ENCODE measurements around the gene RSPO4. TPM values are rescaled to one million over a fixed set of nuclear protein-coding genes. Genes with fewer than 3 reads are reported as not detected.

The RSPO4 gene
- total RNA-seq, 1 experiment from 2014 or later, result not detected

DNA sequence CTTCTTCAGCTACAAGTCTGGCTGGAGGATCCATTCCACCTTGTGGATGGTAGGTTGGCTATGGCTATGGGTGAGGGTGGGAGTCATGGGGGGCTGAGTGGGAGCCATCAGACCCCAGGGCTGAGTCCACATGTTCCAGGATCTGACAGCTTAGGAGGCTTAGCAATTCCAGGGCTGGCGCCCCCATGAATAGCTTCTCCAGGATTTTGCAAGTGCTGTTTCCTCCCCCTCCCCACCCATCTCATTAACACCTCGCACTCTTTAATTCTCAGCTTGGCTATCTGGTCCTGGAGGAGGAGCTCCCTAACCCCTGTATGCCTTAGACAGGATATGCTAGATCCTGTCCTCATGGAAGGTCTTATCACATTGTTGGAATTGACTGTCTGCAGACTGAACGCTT is 47.0 kb downstream of the RSPO4 start:
- no peak overlapping the region for H3K4me3 ChIP-seq (ENCODE audit: low read depth, low read length, poor library complexity, severe bottlenecking)
- intact Hi-C loops (cut with micrococcal nuclease; ENCODE audit: unreplicated experiment), result no loop called here
- peaks cover 22% of the 10 kb centered on the region for H3K27me3 ChIP-seq (replicated peaks; ENCODE audit: insufficient read depth, low read depth, low read length, poor library complexity)
- H3K27ac ChIP-seq (ENCODE audit: low read depth, low read length, poor library complexity, severe bottlenecking), result no peak overlapping the region
- TF ChIP-seq EZH2 (IDR thresholded peaks at IDR 0.05; ENCODE audit: borderline replicate concordance, low read depth, low read length, poor library complexity, severe bottlenecking), result no peak
- TF ChIP-seq, protein P1, sequence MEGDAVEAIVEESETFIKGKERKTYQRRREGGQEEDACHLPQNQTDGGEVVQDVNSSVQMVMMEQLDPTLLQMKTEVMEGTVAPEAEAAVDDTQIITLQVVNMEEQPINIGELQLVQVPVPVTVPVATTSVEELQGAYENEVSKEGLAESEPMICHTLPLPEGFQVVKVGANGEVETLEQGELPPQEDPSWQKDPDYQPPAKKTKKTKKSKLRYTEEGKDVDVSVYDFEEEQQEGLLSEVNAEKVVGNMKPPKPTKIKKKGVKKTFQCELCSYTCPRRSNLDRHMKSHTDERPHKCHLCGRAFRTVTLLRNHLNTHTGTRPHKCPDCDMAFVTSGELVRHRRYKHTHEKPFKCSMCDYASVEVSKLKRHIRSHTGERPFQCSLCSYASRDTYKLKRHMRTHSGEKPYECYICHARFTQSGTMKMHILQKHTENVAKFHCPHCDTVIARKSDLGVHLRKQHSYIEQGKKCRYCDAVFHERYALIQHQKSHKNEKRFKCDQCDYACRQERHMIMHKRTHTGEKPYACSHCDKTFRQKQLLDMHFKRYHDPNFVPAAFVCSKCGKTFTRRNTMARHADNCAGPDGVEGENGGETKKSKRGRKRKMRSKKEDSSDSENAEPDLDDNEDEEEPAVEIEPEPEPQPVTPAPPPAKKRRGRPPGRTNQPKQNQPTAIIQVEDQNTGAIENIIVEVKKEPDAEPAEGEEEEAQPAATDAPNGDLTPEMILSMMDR (conservative IDR thresholded peaks at IDR 0.05; ENCODE audit: low read depth, low read length), result no peak
- H3K9me3 ChIP-seq (ENCODE audit: low read depth, low read length, poor library complexity, severe bottlenecking), result no peaks in the 10 kb centered on the region
- POLR2A ChIA-PET (ENCODE audit: low non-redundant PET), result no interaction called here
- no TSS peak for BruUV-seq (replicated peaks)
- no peaks in the 10 kb centered on the region for H3K36me3 ChIP-seq (ENCODE audit: insufficient read depth, low read length, poor library complexity, severe bottlenecking)
- CTCF ChIA-PET, result interaction anchor here (1.2 to 2.0 kb wide), 3 partner anchors 136 to 258 kb away, joined by 3 to 7 read pairs (median 4); no protein-coding TSS in a partner anchor
- no peaks in the 10 kb centered on the region for H3K4me1 ChIP-seq (ENCODE audit: insufficient read depth, low read length, poor library complexity, severe bottlenecking)
- DNase-seq (ENCODE audit: low spot score), result no peak

DNA sequence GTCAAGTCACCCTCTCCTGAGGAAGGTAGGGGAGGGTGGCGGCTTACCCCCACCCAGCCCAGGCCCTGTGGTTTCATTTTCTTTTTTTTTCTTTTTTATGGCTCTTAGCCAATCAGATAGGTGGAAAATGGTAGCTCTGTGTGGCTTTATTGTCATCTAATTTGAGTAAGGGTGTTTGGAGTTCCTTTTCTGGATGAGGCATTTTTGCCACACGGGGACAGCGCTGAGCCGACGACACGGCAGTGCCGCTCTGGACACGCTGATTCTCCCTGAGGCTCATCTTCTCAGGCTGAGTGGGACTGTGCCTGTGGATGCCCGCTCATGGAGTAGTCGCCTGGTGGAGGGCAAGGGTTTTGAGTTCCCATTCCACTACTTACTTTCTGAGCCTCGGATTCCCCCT is 48.4 kb downstream of the RSPO4 start:
- no TSS peak for BruUV-seq (replicated peaks)
- no peaks in the 10 kb centered on the region for H3K4me1 ChIP-seq (ENCODE audit: insufficient read depth, low read length, poor library complexity, severe bottlenecking)
- ChIA-PET CTCF (interaction anchor here (0.6 kb wide), 1 partner anchor 194 kb away, joined by 4 read pairs; no protein-coding TSS in a partner anchor), POLR2A (ENCODE audit: low non-redundant PET) (no interaction called here)
- no peak overlapping the region for H3K4me3 ChIP-seq (ENCODE audit: low read depth, low read length, poor library complexity, severe bottlenecking)
- H3K36me3 ChIP-seq (ENCODE audit: insufficient read depth, low read length, poor library complexity, severe bottlenecking), result no peaks in the 10 kb centered on the region
- TF ChIP-seq EZH2 (IDR thresholded peaks at IDR 0.05; ENCODE audit: borderline replicate concordance, low read depth, low read length, poor library complexity, severe bottlenecking), result no peak
- TF ChIP-seq, protein P1 (conservative IDR thresholded peaks at IDR 0.05; ENCODE audit: low read depth, low read length), result peak; percentile 38
- intact Hi-C loops (cut with micrococcal nuclease; ENCODE audit: unreplicated experiment), result no loop called here
- peaks cover 17% of the 10 kb centered on the region for H3K27me3 ChIP-seq (replicated peaks; ENCODE audit: insufficient read depth, low read depth, low read length, poor library complexity)
- no peaks in the 10 kb centered on the region for H3K9me3 ChIP-seq (ENCODE audit: low read depth, low read length, poor library complexity, severe bottlenecking)
- H3K27ac ChIP-seq (ENCODE audit: low read depth, low read length, poor library complexity, severe bottlenecking), result no peak overlapping the region
- peak; percentile 40 for DNase-seq (ENCODE audit: low spot score)

DNA sequence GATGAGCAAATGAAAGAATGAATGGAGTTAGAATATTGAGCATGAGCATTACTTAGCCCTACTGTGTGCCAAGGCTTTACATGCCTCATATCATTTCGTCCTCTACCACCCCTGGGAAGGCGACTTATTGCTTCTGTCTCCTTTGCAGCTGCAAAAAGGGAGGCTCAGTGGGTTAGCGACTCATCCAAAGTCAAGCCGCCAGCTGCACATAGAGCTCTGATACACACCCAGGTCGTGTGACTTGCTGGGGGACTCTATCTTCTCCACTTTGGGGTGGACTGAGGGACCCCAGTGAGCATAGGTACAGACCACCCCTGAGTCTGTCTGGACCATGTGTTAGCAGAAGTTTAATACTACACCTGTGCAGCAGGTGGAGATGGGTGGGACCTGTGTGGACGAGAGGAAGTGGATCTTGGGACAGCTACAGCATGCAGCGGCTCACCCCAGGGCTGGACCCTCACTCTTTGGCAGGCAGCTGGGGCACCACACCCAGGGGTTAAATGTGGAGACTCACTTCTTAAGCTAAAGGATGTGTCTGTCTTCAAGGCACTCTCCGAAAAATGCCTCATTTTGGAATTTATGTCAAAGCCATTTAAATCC is 49.8 kb downstream of the RSPO4 start:
- intact Hi-C loops (cut with micrococcal nuclease; ENCODE audit: unreplicated experiment), result no loop called here
- no peak for DNase-seq (ENCODE audit: low spot score)
- BruUV-seq (replicated peaks), result no TSS peak
- no peaks in the 10 kb centered on the region for H3K36me3 ChIP-seq (ENCODE audit: insufficient read depth, low read length, poor library complexity, severe bottlenecking)
- ChIA-PET CTCF (no interaction called here), POLR2A (ENCODE audit: low non-redundant PET) (no interaction called here)
- H3K4me1 ChIP-seq (ENCODE audit: insufficient read depth, low read length, poor library complexity, severe bottlenecking), result no peaks in the 10 kb centered on the region
- H3K27ac ChIP-seq (ENCODE audit: low read depth, low read length, poor library complexity, severe bottlenecking), result no peak overlapping the region
- H3K4me3 ChIP-seq (ENCODE audit: low read depth, low read length, poor library complexity, severe bottlenecking), result no peak overlapping the region
- TF ChIP-seq, protein P1 (conservative IDR thresholded peaks at IDR 0.05; ENCODE audit: low read depth, low read length), result no peak
- no peak for TF ChIP-seq EZH2 (IDR thresholded peaks at IDR 0.05; ENCODE audit: borderline replicate concordance, low read depth, low read length, poor library complexity, severe bottlenecking)
- peaks cover 31% of the 10 kb centered on the region for H3K27me3 ChIP-seq (replicated peaks; ENCODE audit: insufficient read depth, low read depth, low read length, poor library complexity)
- no peaks in the 10 kb centered on the region for H3K9me3 ChIP-seq (ENCODE audit: low read depth, low read length, poor library complexity, severe bottlenecking)
